Astrocyte (in vitro differentiated cells and primary cell): ENCODE data around the gene GNAO1. TPM values are rescaled to one million over a fixed set of nuclear protein-coding genes. Genes with fewer than 3 reads are reported as not detected.

Experiments used
- DNase-seq: peaks from one replicate; pipeline ENCODE4 v3.0.0-alpha.2; 2010; ENCODE audit warnings: low read depth
- FAIRE-seq: peaks from 2 replicates; lab custom pipeline; 2011; peaks lifted over from hg19 to GRCh38; lab: Jason Lieb, UNC
- H2AFZ ChIP-seq: 2 replicates; pipeline ENCODE4 v1.6.0; 2012; ENCODE audit warnings: low read depth, low read length, inconsistent platforms
- H3K27ac ChIP-seq: 2 replicates; pipeline ENCODE4 v1.5.1; 2011; ENCODE audit warnings: low read depth, low read length, inconsistent platforms
- H3K27me3 ChIP-seq: 2 replicates; pipeline ENCODE4 v1.6.0; 2011; ENCODE audit warnings: low read length, inconsistent platforms; ENCODE audit not compliant: insufficient read depth
- H3K36me3 ChIP-seq: 2 replicates; pipeline ENCODE4 v1.5.1; 2011; ENCODE audit warnings: low read length, inconsistent platforms; ENCODE audit not compliant: insufficient read depth
- H3K4me1 ChIP-seq: 2 replicates; pipeline ENCODE4 v1.5.1; 2011; ENCODE audit warnings: low read length, inconsistent platforms; ENCODE audit not compliant: insufficient read depth
- H3K4me2 ChIP-seq: 2 replicates; pipeline ENCODE4 v1.6.0; 2012; ENCODE audit warnings: low read length, inconsistent platforms
- H3K4me3 ChIP-seq: 2 replicates; pipeline ENCODE4 v1.5.1; 2011; ENCODE audit warnings: low read depth, mild to moderate bottlenecking, low read length, inconsistent platforms; ENCODE audit not compliant: insufficient read depth
- H3K79me2 ChIP-seq: 2 replicates; pipeline ENCODE4 v1.6.0; 2012; ENCODE audit warnings: mild to moderate bottlenecking, low read length, inconsistent platforms; ENCODE audit not compliant: insufficient read depth
- H3K9ac ChIP-seq: 2 replicates; pipeline ENCODE4 v1.6.0; 2012; ENCODE audit warnings: mild to moderate bottlenecking, low read length, inconsistent platforms
- H3K9me3 ChIP-seq: 2 replicates; pipeline ENCODE4 v1.5.1; 2012; ENCODE audit warnings: low read depth, mild to moderate bottlenecking, low read length, inconsistent platforms; ENCODE audit not compliant: insufficient read depth
- H4K20me1 ChIP-seq: 2 replicates; pipeline ENCODE4 v1.6.0; 2012; ENCODE audit warnings: low read length, inconsistent platforms; ENCODE audit not compliant: insufficient read depth
- H3K27ac Mint-ChIP-seq: one replicate; pipeline ENCODE4 v1.8.0; 2021; ENCODE audit warnings: mild to moderate bottlenecking, mixed read lengths; ENCODE audit not compliant: unreplicated experiment
- H3K27me3 Mint-ChIP-seq: one replicate; pipeline ENCODE4 v1.8.0; 2021; ENCODE audit warnings: low read depth, mixed read lengths; ENCODE audit not compliant: unreplicated experiment
- H3K36me3 Mint-ChIP-seq: one replicate; pipeline ENCODE4 v1.8.0; 2021; ENCODE audit warnings: low read depth, mixed read lengths; ENCODE audit not compliant: unreplicated experiment
- H3K4me1 Mint-ChIP-seq: one replicate; pipeline ENCODE4 v1.8.0; 2021; ENCODE audit warnings: low read depth, mixed read lengths; ENCODE audit not compliant: unreplicated experiment
- H3K4me3 Mint-ChIP-seq: one replicate; pipeline ENCODE4 v1.8.0; 2021; ENCODE audit warnings: mild to moderate bottlenecking, moderate library complexity, mixed read lengths; ENCODE audit not compliant: unreplicated experiment
- H3K9me3 Mint-ChIP-seq: one replicate; pipeline ENCODE4 v1.8.0; 2021; ENCODE audit warnings: mild to moderate bottlenecking, mixed read lengths; ENCODE audit not compliant: unreplicated experiment
- EZH2 ChIP-seq: IDR thresholded peaks from 2 replicates; pipeline ENCODE4 v1.6.1; 2012; ENCODE audit warnings: mild to moderate bottlenecking, low read length, inconsistent platforms; ENCODE audit not compliant: insufficient read depth
- total RNA-seq: library from RNA; stranded (reverse); gene quantifications from 2 replicates; pipeline ENCODE4 v1.2.1, GENCODE V29; 2021
- TF ChIP-seq, protein P1 (sequence below): IDR thresholded peaks from 2 replicates; pipeline ENCODE4 v1.5.1; 2011; ENCODE audit warnings: low read depth, mild to moderate bottlenecking, inconsistent platforms, low read length, moderate library complexity; ENCODE audit not compliant: insufficient read depth

GNAO1 gene
- total RNA-seq, 1 donor from 2014 or later = 1.7 TPM

DNA sequence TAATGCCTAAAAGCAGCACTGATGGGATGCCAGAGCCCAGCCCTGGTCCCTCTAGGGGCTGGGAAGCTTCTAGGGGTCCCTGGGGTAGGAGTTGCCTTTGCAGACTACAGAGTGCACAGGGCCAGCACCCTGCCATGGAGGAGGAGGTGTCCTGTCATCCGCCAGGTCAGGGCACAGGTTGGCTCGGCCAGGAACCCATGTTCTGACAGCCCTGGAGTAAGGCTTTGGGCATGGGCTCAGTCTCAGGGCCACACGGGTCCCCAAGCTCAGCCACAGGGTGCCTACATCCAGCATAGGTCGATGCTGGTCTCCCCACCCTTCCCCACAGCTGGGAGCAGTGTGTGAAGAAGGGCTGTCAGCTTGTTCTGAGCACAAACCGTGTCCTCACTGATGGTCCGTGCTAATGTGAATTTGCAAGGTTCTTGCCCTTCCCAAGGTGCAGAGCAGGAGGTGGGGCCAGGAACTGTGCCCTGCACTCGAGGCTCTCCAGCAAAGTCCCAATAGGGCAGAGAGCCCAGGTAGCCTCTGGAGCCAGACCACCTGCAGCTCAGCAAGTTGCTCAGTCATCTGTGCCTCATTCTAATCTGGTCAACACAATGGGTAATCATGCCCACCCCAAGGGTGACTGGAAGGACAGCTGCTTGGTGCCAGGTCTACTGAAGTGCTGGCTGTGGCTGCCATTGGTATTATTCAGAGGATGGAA is 161.2 kb downstream of the GNAO1 start:
- Mint-ChIP-seq H3K4me1 (peaks cover 9% of the 10 kb centered on the region), H3K27ac (no peak overlapping the region), H3K4me3 (no peak overlapping the region), H3K9me3 (no peaks in the 10 kb centered on the region), H3K27me3 (peaks cover 20% of the 10 kb centered on the region), H3K36me3 (no peaks in the 10 kb centered on the region)
- no peaks in the 10 kb centered on the region for H4K20me1 ChIP-seq
- no peaks in the 10 kb centered on the region for H3K79me2 ChIP-seq
- no peak overlapping the region for H2AFZ ChIP-seq
- TF ChIP-seq, protein P1, sequence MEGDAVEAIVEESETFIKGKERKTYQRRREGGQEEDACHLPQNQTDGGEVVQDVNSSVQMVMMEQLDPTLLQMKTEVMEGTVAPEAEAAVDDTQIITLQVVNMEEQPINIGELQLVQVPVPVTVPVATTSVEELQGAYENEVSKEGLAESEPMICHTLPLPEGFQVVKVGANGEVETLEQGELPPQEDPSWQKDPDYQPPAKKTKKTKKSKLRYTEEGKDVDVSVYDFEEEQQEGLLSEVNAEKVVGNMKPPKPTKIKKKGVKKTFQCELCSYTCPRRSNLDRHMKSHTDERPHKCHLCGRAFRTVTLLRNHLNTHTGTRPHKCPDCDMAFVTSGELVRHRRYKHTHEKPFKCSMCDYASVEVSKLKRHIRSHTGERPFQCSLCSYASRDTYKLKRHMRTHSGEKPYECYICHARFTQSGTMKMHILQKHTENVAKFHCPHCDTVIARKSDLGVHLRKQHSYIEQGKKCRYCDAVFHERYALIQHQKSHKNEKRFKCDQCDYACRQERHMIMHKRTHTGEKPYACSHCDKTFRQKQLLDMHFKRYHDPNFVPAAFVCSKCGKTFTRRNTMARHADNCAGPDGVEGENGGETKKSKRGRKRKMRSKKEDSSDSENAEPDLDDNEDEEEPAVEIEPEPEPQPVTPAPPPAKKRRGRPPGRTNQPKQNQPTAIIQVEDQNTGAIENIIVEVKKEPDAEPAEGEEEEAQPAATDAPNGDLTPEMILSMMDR = no peak
- TF ChIP-seq EZH2 = no peak
- DNase-seq (no peak), FAIRE-seq (no peak)
- H3K4me2 ChIP-seq = no peak overlapping the region
- H3K4me1 ChIP-seq = peaks cover 18% of the 10 kb centered on the region
- H3K4me3 ChIP-seq = no peak overlapping the region
- H3K9me3 ChIP-seq = no peaks in the 10 kb centered on the region
- H3K9ac ChIP-seq = no peak overlapping the region
- no peaks in the 10 kb centered on the region for H3K27me3 ChIP-seq
- no peak overlapping the region for H3K27ac ChIP-seq
- no peaks in the 10 kb centered on the region for H3K36me3 ChIP-seq

DNA sequence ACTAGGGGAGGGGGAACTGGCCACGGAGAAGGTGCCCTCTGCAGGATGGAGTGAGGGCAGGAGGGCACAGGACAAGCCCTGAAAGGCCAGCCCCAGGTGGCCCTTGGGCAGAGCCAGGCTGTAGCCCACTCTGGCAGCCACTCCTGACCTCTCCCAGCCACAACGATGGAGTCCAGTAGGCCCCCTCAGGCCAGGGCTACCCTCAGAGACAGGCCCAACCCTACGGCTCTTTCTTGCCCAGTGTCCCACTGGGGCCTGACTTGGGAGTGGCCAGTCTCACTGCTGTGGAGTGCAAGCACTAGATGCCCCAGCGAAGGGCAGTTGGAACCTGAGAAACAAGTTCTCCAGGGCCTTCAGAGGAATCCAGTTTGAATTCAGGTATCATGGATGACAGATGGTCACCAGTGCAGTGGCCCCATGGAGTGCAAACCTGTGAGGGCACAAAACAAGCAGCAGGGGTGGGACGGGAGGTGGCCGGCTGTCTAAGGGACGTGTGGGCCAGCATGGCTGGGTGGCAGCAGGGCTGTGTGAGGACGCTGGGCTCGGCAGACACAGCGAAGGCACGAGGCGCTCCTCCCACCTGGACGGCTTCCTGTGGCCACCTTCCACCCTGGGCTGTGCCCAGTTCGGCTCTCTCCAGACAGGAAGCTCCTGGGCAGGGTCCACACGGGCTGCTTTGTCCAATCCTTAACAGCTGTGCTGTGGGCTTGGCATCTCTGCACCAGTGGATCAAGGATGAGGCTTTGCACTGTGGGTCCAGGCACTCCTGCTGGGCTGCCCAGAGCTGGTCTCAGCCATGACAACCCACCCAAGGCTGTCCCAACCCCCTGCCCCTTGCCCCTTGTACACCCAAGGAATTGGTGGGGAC is 162.0 kb downstream of the GNAO1 start:
- no peak overlapping the region for H2AFZ ChIP-seq
- FAIRE-seq (no peak), DNase-seq (no peak)
- H3K27ac ChIP-seq = no peak overlapping the region
- H3K36me3 ChIP-seq = no peaks in the 10 kb centered on the region
- no peak overlapping the region for H3K4me3 ChIP-seq
- no peak overlapping the region for H3K4me2 ChIP-seq
- Mint-ChIP-seq H3K4me3 (no peak overlapping the region), H3K9me3 (no peaks in the 10 kb centered on the region), H3K27ac (no peak overlapping the region), H3K36me3 (no peaks in the 10 kb centered on the region), H3K4me1 (peaks cover 9% of the 10 kb centered on the region), H3K27me3 (peaks cover 20% of the 10 kb centered on the region)
- H3K9ac ChIP-seq = no peak overlapping the region
- no peak for TF ChIP-seq EZH2
- peaks cover 22% of the 10 kb centered on the region for H3K4me1 ChIP-seq
- H3K27me3 ChIP-seq = no peaks in the 10 kb centered on the region
- H4K20me1 ChIP-seq = no peaks in the 10 kb centered on the region
- H3K9me3 ChIP-seq = no peaks in the 10 kb centered on the region
- no peaks in the 10 kb centered on the region for H3K79me2 ChIP-seq

DNA sequence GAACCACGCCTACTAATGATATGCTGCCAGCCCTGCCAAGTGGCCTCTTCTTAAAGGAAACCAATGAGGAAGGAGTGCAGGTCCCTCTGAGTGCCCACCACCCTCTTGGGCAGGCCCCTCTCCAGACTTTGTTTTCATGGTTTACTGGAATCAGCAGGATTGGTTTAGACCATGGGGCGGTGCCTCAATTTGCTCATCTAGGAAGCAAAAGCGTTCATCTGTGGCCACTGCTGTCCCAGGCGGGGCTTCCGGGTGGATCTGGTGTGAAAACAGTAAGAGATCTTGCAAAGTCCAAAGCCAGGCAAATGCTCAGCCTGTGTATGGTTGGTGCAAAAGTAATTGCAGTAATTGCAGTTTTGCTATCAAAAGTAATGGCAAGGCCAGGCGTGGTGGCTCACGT is 162.7 kb downstream of the GNAO1 start:
- Mint-ChIP-seq H3K27ac (no peak overlapping the region), H3K4me1 (peaks cover 9% of the 10 kb centered on the region), H3K4me3 (no peak overlapping the region), H3K36me3 (no peaks in the 10 kb centered on the region), H3K9me3 (no peaks in the 10 kb centered on the region), H3K27me3 (peaks cover 20% of the 10 kb centered on the region)
- no peaks in the 10 kb centered on the region for H3K27me3 ChIP-seq
- H3K4me2 ChIP-seq = no peak overlapping the region
- H3K9ac ChIP-seq = no peak overlapping the region
- peaks cover 22% of the 10 kb centered on the region for H3K4me1 ChIP-seq
- H3K27ac ChIP-seq = no peak overlapping the region
- no peaks in the 10 kb centered on the region for H3K36me3 ChIP-seq
- no peak for TF ChIP-seq EZH2
- TF ChIP-seq, protein P1 = no peak
- H3K9me3 ChIP-seq = no peaks in the 10 kb centered on the region
- no peak overlapping the region for H2AFZ ChIP-seq
- H3K4me3 ChIP-seq = no peak overlapping the region
- no peaks in the 10 kb centered on the region for H4K20me1 ChIP-seq
- DNase-seq = no peak
- no peaks in the 10 kb centered on the region for H3K79me2 ChIP-seq
- FAIRE-seq = no peak
